K562 (cell line): ENCODE measurements around the gene MBD6. TPM values are rescaled to one million over a fixed set of nuclear protein-coding genes. Genes with fewer than 3 reads are reported as not detected.

ENCODE experiments used
- ATAC-seq: fragments of 200-7000 bp; cut with Tn5 transposase; 3 replicates; pipeline ENCODE4 v1.9.1; 2020; ENCODE audit warnings: moderate library complexity
- BruUV-seq: library from RNA; stranded (reverse); fragments of 400-500 nt; replicated peaks from 2 replicates; lab custom pipeline; 2021; lab: Mats Ljungman, UMichigan
- CTCF ChIA-PET: fragments of 300-600 bp; formaldehyde crosslinking; extraction: SDS; loops from one replicate; lab custom pipeline; 2021; ENCODE audit warnings: low intra/inter-chr PET ratio; lab: Yijun Ruan, JAX
- POLR2A ChIA-PET: fragments of 300-600, 350-650 bp; sonication (Branson Sonifier 250); formaldehyde crosslinking; extraction: SDS; loops from one replicate; lab custom pipeline; 2021; ENCODE audit warnings: antibody characterized with exemption, inconsistent platforms; lab: Yijun Ruan, JAX
- DNase-seq, 4 experiments: peaks; one replicate each; pipeline versions ENCODE4 v3.0.0 to v3.0.0-alpha.2; 2011 to 2018; ENCODE audit warnings: low spot score in 3 of 4, mixed read lengths in 3 of 4; ENCODE audit errors: extremely low read depth in 1 of 4
- FAIRE-seq: peaks from 2 replicates; lab custom pipeline; 2011; peaks lifted over from hg19 to GRCh38; lab: Jason Lieb, UNC
- H2AFZ ChIP-seq: 2 replicates; pipeline ENCODE4 v1.6.0; 2011; ENCODE audit warnings: low read depth, low read length, control low read depth, inconsistent platforms
- H3K27ac ChIP-seq: fragments of 200-600 bp; 3 replicates; pipeline ENCODE4 v1.8.0; 2011; ENCODE audit warnings: low read depth, mild to moderate bottlenecking, control low read depth, inconsistent platforms, low read length, moderate library complexity, mixed read lengths; ENCODE audit errors: extremely low read depth
- H3K27me3 ChIP-seq, 2 experiments: fragments of 300-600 bp in 1 of 2; 2 replicates in 1 of 2; 3 replicates in 1 of 2; pipeline versions ENCODE4 v1.6.0 to v1.8.0; 2011; ENCODE audit warnings: inconsistent platforms in 2 of 2, low read length in 2 of 2, mild to moderate bottlenecking in 1 of 2, mixed read lengths in 1 of 2, moderate library complexity in 1 of 2; ENCODE audit not compliant: control insufficient read depth in 2 of 2, insufficient read depth in 2 of 2
- H3K36me3 ChIP-seq: fragments of 300-600 bp; 3 replicates; pipeline ENCODE4 v1.8.0; 2011; ENCODE audit warnings: mild to moderate bottlenecking, low read length, inconsistent platforms; ENCODE audit not compliant: control insufficient read depth, insufficient read depth
- H3K4me1 ChIP-seq, 2 experiments: fragments of 200-600 bp in 1 of 2; replicated peaks in 1 of 2; 2 replicates in 1 of 2; 3 replicates in 1 of 2; pipeline versions ENCODE4 v1.5.1 to v1.8.0; 2011; ENCODE audit warnings: inconsistent platforms in 2 of 2, low read length in 2 of 2, mild to moderate bottlenecking in 1 of 2, mixed read lengths in 1 of 2, moderate library complexity in 1 of 2; ENCODE audit not compliant: control insufficient read depth in 2 of 2, insufficient read depth in 2 of 2
- H3K4me2 ChIP-seq: 2 replicates; pipeline ENCODE4 v1.6.1; 2011; ENCODE audit warnings: low read length, control low read depth, inconsistent platforms, mixed read lengths; ENCODE audit not compliant: insufficient read depth
- H3K4me3 ChIP-seq: fragments of 200-600 bp; sonication (generic), shearing (Covaris generic); 2 replicates; pipeline ENCODE4 v1.5.1; 2016; ENCODE audit warnings: control low read depth, inconsistent platforms
- H3K79me2 ChIP-seq: fragments of 200-600 bp; 3 replicates; pipeline ENCODE4 v1.8.0; 2011; ENCODE audit warnings: low read length, inconsistent platforms; ENCODE audit not compliant: control insufficient read depth, insufficient read depth
- H3K9ac ChIP-seq, 2 experiments: 2 replicates each; pipeline versions ENCODE4 v1.6.0 to v1.6.1; 2011; ENCODE audit warnings: low read depth in 2 of 2, low read length in 2 of 2, control low read depth in 1 of 2, inconsistent platforms in 1 of 2, mild to moderate bottlenecking in 1 of 2, mixed read lengths in 1 of 2; ENCODE audit not compliant: insufficient read depth in 1 of 2
- H3K9me1 ChIP-seq: one replicate; pipeline ENCODE4 v1.6.0; 2011; ENCODE audit warnings: inconsistent platforms, mild to moderate bottlenecking, low read length, moderate library complexity; ENCODE audit not compliant: control insufficient read depth, insufficient read depth
- H3K9me3 ChIP-seq: replicated peaks from 2 replicates; pipeline ENCODE4 v1.5.1; 2011; ENCODE audit warnings: low read depth, low read length, inconsistent platforms; ENCODE audit not compliant: control insufficient read depth, insufficient read depth
- H4K20me1 ChIP-seq: replicated peaks from 2 replicates; pipeline ENCODE4 v1.6.1; 2011; ENCODE audit warnings: low read length, inconsistent platforms, mixed read lengths; ENCODE audit not compliant: control insufficient read depth, insufficient read depth
- CCNT2 ChIP-seq: IDR thresholded peaks from 2 replicates; pipeline ENCODE4 v1.6.1; 2011; ENCODE audit warnings: borderline replicate concordance, low read depth, mild to moderate bottlenecking, moderate library complexity, mixed read lengths, low read length; ENCODE audit not compliant: insufficient read length; ENCODE audit errors: extremely low read depth
- DPF2 ChIP-seq: fragments of 450-650 bp; IDR thresholded peaks from 2 replicates; pipeline ENCODE4 v1.6.1; 2016
- GATAD2B ChIP-seq: fragments of 450-650 bp; IDR thresholded peaks from 2 replicates; pipeline ENCODE4 v1.6.1; 2017; ENCODE audit warnings: mild to moderate bottlenecking, borderline replicate concordance
- KAT7 ChIP-seq: sonication (generic); formaldehyde crosslinking; IDR thresholded peaks from 2 replicates; pipeline ENCODE4 v1.8.0; 2022; ENCODE audit warnings: missing genetic modification reagents, mild to moderate bottlenecking, borderline replicate concordance
- KDM2B ChIP-seq: fragments of 250-450 bp; sonication (Bioruptor Pico); IDR thresholded peaks from 2 replicates; pipeline ENCODE4 v1.8.0; 2021; ENCODE audit warnings: mild to moderate bottlenecking, moderate library complexity
- POLR2B ChIP-seq: fragments of 450-650 bp; IDR thresholded peaks from 2 replicates; pipeline ENCODE4 v1.6.1; 2018; ENCODE audit warnings: low read depth; ENCODE audit not compliant: partially characterized antibody
- POU5F1 ChIP-seq: fragments of 150-350 bp; IDR thresholded peaks from 2 replicates; pipeline ENCODE4 v1.6.1; 2014; ENCODE audit warnings: borderline replicate concordance, low read length, low read depth, mild to moderate bottlenecking; ENCODE audit not compliant: partially characterized antibody
- SMARCA4 ChIP-seq: fragments of 450-650 bp; IDR thresholded peaks from 2 replicates; pipeline ENCODE4 v1.6.1; 2016
- TARDBP ChIP-seq: fragments of 450-650 bp; IDR thresholded peaks from 2 replicates; pipeline ENCODE4 v1.6.1; 2016
- TGIF2 ChIP-seq: sonication (generic); formaldehyde crosslinking; IDR thresholded peaks from 2 replicates; pipeline ENCODE4 v1.8.1; 2022; ENCODE audit warnings: mild to moderate bottlenecking, missing genetic modification reagents, moderate library complexity
- THRAP3 ChIP-seq: fragments of 450-650 bp; IDR thresholded peaks from 2 replicates; pipeline ENCODE4 v1.6.1; 2016; ENCODE audit warnings: mild to moderate bottlenecking, inconsistent platforms, borderline replicate concordance
- TOE1 ChIP-seq, 2 experiments: fragments of 450-650 bp in 1 of 2; sonication (generic) in 1 of 2; formaldehyde crosslinking in 1 of 2; IDR thresholded peaks; 2 replicates each; pipeline versions ENCODE4 v1.7.1 to v1.8.0; 2016 to 2022; ENCODE audit warnings: borderline replicate concordance in 2 of 2, mild to moderate bottlenecking in 2 of 2, antibody characterized with exemption in 1 of 2, inconsistent platforms in 1 of 2, low read depth in 1 of 2, missing genetic modification reagents in 1 of 2, moderate library complexity in 1 of 2
- ZNF174 ChIP-seq: fragments of 250-450 bp; sonication (Bioruptor Pico); IDR thresholded peaks from 2 replicates; pipeline ENCODE4 v1.4.0; 2020; ENCODE audit warnings: mild to moderate bottlenecking
- ZNF644 ChIP-seq: fragments of 200-800 bp; sonication (Bioruptor generic); IDR thresholded peaks from 2 replicates; pipeline ENCODE4 v1.6.1; 2016; ENCODE audit warnings: low read depth, missing genetic modification characterization, missing compliant biosample characterization
- ZZZ3 ChIP-seq: fragments of 450-650 bp; IDR thresholded peaks from 2 replicates; pipeline ENCODE4 v1.6.1; 2016; ENCODE audit warnings: antibody characterized with exemption, mild to moderate bottlenecking, moderate library complexity
- WGBS: fragments of 100-300 bp; shearing (Covaris generic); methylation state at CpG from one replicate; pipeline ENCODE4 v1.1.6; 2016; ENCODE audit warnings: low coverage, mixed read lengths; ENCODE audit not compliant: insufficient coverage; ENCODE audit errors: missing lambda C conversion rate; 5-methylcytosine and 5-hydroxymethylcytosine counted together
- in situ Hi-C: fragments of 300-500 bp; cut with MboI; formaldehyde crosslinking; loops from 4 replicates; pipeline ENCODE4 v1.15.0; 2018; ENCODE audit warnings: inconsistent platforms, mixed read lengths
- intact Hi-C: fragments of 100-400 bp; cut with micrococcal nuclease; formaldehyde crosslinking; loops from 2 replicates; pipeline ENCODE4 v1.14.2; 2022
- polyA plus RNA-seq, 8 experiments: library from polyadenylated mRNA; depleted of rRNA in 4 of 8; stranded (reverse) in 5 of 8; unstranded in 3 of 8; fragments of >200 nt; fragmentation: Nextera tagmentation in 2 of 8; fragmentation: Illumina TruSeq in 1 of 8; extraction: Ambion mirVana in 2 of 8; extraction: Trizol in 1 of 8; gene quantifications; 2 replicates each; pipeline versions ENCODE4 v1.2.1 to v1.2.3, GENCODE V29; 2011 to 2014; ENCODE audit warnings: inconsistent platforms in 1 of 8, missing spikeins in 1 of 8
- total RNA-seq, 7 experiments: library from RNA; depleted of rRNA in 6 of 7; stranded (reverse); fragments of >200 nt in 6 of 7; fragmentation: Illumina TruSeq in 2 of 7; extraction: Trizol in 2 of 7; gene quantifications; 2 replicates each; pipeline versions ENCODE4 v1.2.1 to v1.2.3, GENCODE V29; 2011 to 2021; ENCODE audit warnings: low replicate concordance in 1 of 7
- TF ChIP-seq, protein P1 (sequence below): sonication (generic); formaldehyde crosslinking; IDR thresholded peaks from 2 replicates; pipeline ENCODE4 v1.8.1; 2023; ENCODE audit warnings: mild to moderate bottlenecking, missing genetic modification reagents
- TF ChIP-seq, protein P2 (sequence below): sonication (generic); formaldehyde crosslinking; IDR thresholded peaks from 2 replicates; pipeline ENCODE4 v1.8.0; 2022; ENCODE audit warnings: mild to moderate bottlenecking, missing genetic modification reagents
- TF ChIP-seq, protein P3 (sequence below): fragments of 250-450 bp; sonication (Bioruptor Pico); IDR thresholded peaks from 2 replicates; pipeline ENCODE4 v1.8.0; 2022; ENCODE audit warnings: inconsistent platforms

MBD6 gene
- total and polyA plus RNA-seq, 9 of the 15 experiments (the other 6 are each of a cell fraction or from before 2014, with no cell fraction given), result 2.0 to 54.8 (median 3.8) TPM

DNA sequence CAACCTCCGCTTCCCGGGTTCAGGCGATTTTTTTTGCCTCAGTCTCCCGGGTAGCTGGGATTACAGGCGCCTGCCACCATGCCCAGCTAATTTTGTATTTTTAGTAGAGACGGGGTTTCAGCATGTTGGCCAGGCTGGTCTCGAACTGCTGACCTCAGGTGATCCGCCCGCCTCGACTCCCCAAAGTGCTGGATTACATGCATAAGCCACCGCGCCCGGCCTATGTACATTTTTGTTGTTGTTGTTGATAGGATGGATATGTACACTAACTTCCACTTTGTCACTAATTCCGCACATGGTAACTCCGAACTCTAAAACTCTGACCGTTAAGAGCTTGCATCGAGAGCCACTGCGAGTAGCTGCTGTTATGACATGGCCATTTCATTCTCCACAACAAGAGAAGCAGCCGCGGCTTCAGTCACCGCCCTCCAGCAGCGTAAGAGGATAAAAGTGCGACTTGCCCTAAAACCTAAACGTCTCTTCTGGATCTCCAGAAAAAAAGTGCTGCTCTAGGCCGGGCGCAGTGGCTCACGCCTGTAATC, 35.5 kb upstream of the MBD6 start:
- peaks cover 36% of the 10 kb centered on the region for H3K36me3 ChIP-seq
- intact Hi-C loops (loop anchor here (2.0 to 5.0 kb wide), 2 partner anchors 28 to 35 kb away; partner anchors contain the start of genes DDIT3, GLI1 and MBD6), in situ Hi-C loops (no loop called here)
- H3K9me1 ChIP-seq, result peaks cover 3% of the 10 kb centered on the region
- H3K4me2 ChIP-seq, result peak overlapping the region; percentile 61
- H3K9me3 ChIP-seq, result no peaks in the 10 kb centered on the region
- H4K20me1 ChIP-seq, result no peaks in the 10 kb centered on the region
- ChIA-PET POLR2A (interaction anchor here (0.9 to 2.1 kb wide), 3 partner anchors 12 to 31 kb away, joined by 3 to 7 read pairs (median 3); no protein-coding TSS in a partner anchor), CTCF (no interaction called here)
- peak overlapping the region; percentile 11 to 99; a peak in 3 of 4 replicates for H3K9ac ChIP-seq
- no peak for FAIRE-seq
- TF ChIP-seq THRAP3 (0 out of 2 replicates have a peak, but pooled peaks have one; percentile 81), KDM2B (CRISPR knock-in tag) (no peak), GATAD2B (no peak), ZNF644 (tag) (no peak), TOE1 (IDR thresholded peaks at IDR 0.05; ENCODE audit: borderline replicate concordance) (no peak), TOE1 (CRISPR knock-in tag; IDR thresholded peaks at IDR 0.05; ENCODE audit: borderline replicate concordance, low read depth) (no peak), KAT7 (CRISPR knock-in tag) (no peak), SMARCA4 (0 out of 2 replicates have a peak, but pooled peaks have one; percentile 32), POU5F1 (no peak), DPF2 (0 out of 2 replicates have a peak, but pooled peaks have one; percentile 17), TARDBP (0 out of 2 replicates have a peak, but pooled peaks have one; percentile 33), ZZZ3 (no peak), POLR2B (no peak), ZNF174 (CRISPR knock-in tag) (no peak), CCNT2 (no peak), TGIF2 (CRISPR knock-in tag) (no peak)
- TF ChIP-seq, protein P1, sequence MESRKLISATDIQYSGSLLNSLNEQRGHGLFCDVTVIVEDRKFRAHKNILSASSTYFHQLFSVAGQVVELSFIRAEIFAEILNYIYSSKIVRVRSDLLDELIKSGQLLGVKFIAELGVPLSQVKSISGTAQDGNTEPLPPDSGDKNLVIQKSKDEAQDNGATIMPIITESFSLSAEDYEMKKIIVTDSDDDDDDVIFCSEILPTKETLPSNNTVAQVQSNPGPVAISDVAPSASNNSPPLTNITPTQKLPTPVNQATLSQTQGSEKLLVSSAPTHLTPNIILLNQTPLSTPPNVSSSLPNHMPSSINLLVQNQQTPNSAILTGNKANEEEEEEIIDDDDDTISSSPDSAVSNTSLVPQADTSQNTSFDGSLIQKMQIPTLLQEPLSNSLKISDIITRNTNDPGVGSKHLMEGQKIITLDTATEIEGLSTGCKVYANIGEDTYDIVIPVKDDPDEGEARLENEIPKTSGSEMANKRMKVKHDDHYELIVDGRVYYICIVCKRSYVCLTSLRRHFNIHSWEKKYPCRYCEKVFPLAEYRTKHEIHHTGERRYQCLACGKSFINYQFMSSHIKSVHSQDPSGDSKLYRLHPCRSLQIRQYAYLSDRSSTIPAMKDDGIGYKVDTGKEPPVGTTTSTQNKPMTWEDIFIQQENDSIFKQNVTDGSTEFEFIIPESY (CRISPR knock-in tag), result peak; percentile 83; the same call in 1 of the 2 replicates
- TF ChIP-seq, protein P2, sequence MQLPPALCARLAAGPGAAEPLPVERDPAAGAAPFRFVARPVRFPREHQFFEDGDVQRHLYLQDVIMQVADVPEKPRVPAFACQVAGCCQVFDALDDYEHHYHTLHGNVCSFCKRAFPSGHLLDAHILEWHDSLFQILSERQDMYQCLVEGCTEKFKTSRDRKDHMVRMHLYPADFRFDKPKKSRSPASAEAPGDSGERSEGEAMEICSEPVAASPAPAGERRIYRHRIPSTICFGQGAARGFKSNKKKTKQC (CRISPR knock-in tag), result no peak
- TF ChIP-seq, protein P3, sequence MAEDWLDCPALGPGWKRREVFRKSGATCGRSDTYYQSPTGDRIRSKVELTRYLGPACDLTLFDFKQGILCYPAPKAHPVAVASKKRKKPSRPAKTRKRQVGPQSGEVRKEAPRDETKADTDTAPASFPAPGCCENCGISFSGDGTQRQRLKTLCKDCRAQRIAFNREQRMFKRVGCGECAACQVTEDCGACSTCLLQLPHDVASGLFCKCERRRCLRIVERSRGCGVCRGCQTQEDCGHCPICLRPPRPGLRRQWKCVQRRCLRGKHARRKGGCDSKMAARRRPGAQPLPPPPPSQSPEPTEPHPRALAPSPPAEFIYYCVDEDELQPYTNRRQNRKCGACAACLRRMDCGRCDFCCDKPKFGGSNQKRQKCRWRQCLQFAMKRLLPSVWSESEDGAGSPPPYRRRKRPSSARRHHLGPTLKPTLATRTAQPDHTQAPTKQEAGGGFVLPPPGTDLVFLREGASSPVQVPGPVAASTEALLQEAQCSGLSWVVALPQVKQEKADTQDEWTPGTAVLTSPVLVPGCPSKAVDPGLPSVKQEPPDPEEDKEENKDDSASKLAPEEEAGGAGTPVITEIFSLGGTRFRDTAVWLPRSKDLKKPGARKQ, result peak; percentile 88; the same call in 1 of the 2 replicates
- no peaks in the 10 kb centered on the region for H3K27me3 ChIP-seq
- H3K79me2 ChIP-seq, result peaks cover 35% of the 10 kb centered on the region
- 0 out of 2 replicates have a peak overlapping the region, but pooled peaks have one; percentile 83 for H3K4me3 ChIP-seq
- BruUV-seq, result TSS peak; percentile 59
- WGBS, result 76% methylated on average over 27 of the region's 27 CpGs
- ATAC-seq, result no peak; the same call in 2 of the 3 replicates
- DNase-seq, result no peak
- H3K27ac ChIP-seq, result peak overlapping the region; percentile 50; the same call in 1 of the 3 replicates
- H2AFZ ChIP-seq, result peak overlapping the region; percentile 88
- H3K4me1 ChIP-seq, result peaks cover 7 to 15% of the 10 kb centered on the region in 2 experiments
